ENCODE results near the gene ECT2. TPM values are rescaled to one million over a fixed set of nuclear protein-coding genes. Genes with fewer than 3 reads are reported as not detected.

The ECT2 gene
- total and polyA plus RNA-seq, 8 donors = 1.2 to 28.1 (median 9.2) TPM

GRCh38 chr3:172844428-172844827 is 93.9 kb downstream of the ECT2 start:
- intact Hi-C loops (cut with DNase I; ENCODE audit: low total_unique reads) = no loop called here
- H3K36me3 ChIP-seq = no peaks in the 10 kb centered on the region
- no peaks in the 10 kb centered on the region for H3K9me3 ChIP-seq
- H3K4me1 ChIP-seq = peaks cover 0 to 16% (median 0%) of the 10 kb centered on the region in 4 donors
- 79 to 89% (median 88%) methylated on average over 4 of the region's 4 CpGs for WGBS, 5 donors
- no peak overlapping the region for H3K27ac ChIP-seq
- H3K4me3 ChIP-seq = no peak overlapping the region
- no peak for TF ChIP-seq EP300 (IDR thresholded peaks at IDR 0.05)
- no peak for TF ChIP-seq CTCF (IDR thresholded peaks at IDR 0.05)
- TF ChIP-seq POLR2A (IDR thresholded peaks at IDR 0.05) = no peak
- TF ChIP-seq POLR2AphosphoS5 (IDR thresholded peaks at IDR 0.05) = no peak
- H3K27me3 ChIP-seq = no peaks in the 10 kb centered on the region
- no peak for DNase-seq

GRCh38 chr3:172846103-172846561 is 95.6 kb downstream of the ECT2 start:
- intact Hi-C loops (cut with DNase I; ENCODE audit: low total_unique reads) = no loop called here
- no peak overlapping the region for H3K4me3 ChIP-seq
- 68 to 87% (median 72%) methylated on average over 4 of the region's 4 CpGs for WGBS, 5 donors

GRCh38 chr3:172846706-172847105 is 96.2 kb downstream of the ECT2 start:
- Histone ChIP-seq H3K9me3 (no peaks in the 10 kb centered on the region), H3K27me3 (no peaks in the 10 kb centered on the region), H3K27ac (no peak overlapping the region), H3K4me1 (peaks cover 0 to 10% (median 0%) of the 10 kb centered on the region in 4 donors), H3K36me3 (no peaks in the 10 kb centered on the region), H3K4me3 (no peak overlapping the region)
- WGBS, 5 donors = 78 to 96% (median 87%) methylated on average over 2 of the region's 2 CpGs
- intact Hi-C loops (cut with DNase I; ENCODE audit: low total_unique reads) = no loop called here
- TF ChIP-seq CTCF (IDR thresholded peaks at IDR 0.05) (no peak), POLR2A (IDR thresholded peaks at IDR 0.05) (no peak), EP300 (IDR thresholded peaks at IDR 0.05) (no peak), POLR2AphosphoS5 (IDR thresholded peaks at IDR 0.05) (no peak)
- no peak for DNase-seq

More at GRCh38 chr3:172846103-172846561, 95.6 kb downstream of the ECT2 start:
- no peaks in the 10 kb centered on the region for H3K36me3 ChIP-seq
- no peak for DNase-seq
- H3K27me3 ChIP-seq = no peaks in the 10 kb centered on the region
- peaks cover 0 to 10% (median 0%) of the 10 kb centered on the region in 4 donors for H3K4me1 ChIP-seq
- H3K27ac ChIP-seq = no peak overlapping the region
- no peaks in the 10 kb centered on the region for H3K9me3 ChIP-seq
- TF ChIP-seq POLR2AphosphoS5 (IDR thresholded peaks at IDR 0.05) (no peak), POLR2A (IDR thresholded peaks at IDR 0.05) (no peak), CTCF (IDR thresholded peaks at IDR 0.05) (no peak), EP300 (IDR thresholded peaks at IDR 0.05) (no peak)

GRCh38 chr3:172847292-172847691 is 96.8 kb downstream of the ECT2 start:
- DNase-seq = no peak
- TF ChIP-seq POLR2A (IDR thresholded peaks at IDR 0.05) = no peak
- Histone ChIP-seq H3K27ac (no peak overlapping the region), H3K27me3 (no peaks in the 10 kb centered on the region), H3K9me3 (no peaks in the 10 kb centered on the region), H3K36me3 (no peaks in the 10 kb centered on the region), H3K4me3 (no peak overlapping the region), H3K4me1 (peaks cover 0 to 10% (median 0%) of the 10 kb centered on the region in 4 donors)
- intact Hi-C loops (cut with DNase I; ENCODE audit: low total_unique reads) = no loop called here

GRCh38 chr3:172848910-172849309 is 98.4 kb downstream of the ECT2 start:
- 40 to 59% (median 43%) methylated on average over 1 of the region's 1 CpG for WGBS, 5 donors
- TF ChIP-seq POLR2AphosphoS5 (IDR thresholded peaks at IDR 0.05) = no peak
- TF ChIP-seq CTCF (IDR thresholded peaks at IDR 0.05) = no peak
- no peak for TF ChIP-seq EP300 (IDR thresholded peaks at IDR 0.05)
- TF ChIP-seq POLR2A (IDR thresholded peaks at IDR 0.05) = no peak
- intact Hi-C loops (cut with DNase I; ENCODE audit: low total_unique reads) = no loop called here
- no peak for DNase-seq
- Histone ChIP-seq H3K4me1 (peaks cover 0 to 15% (median 0%) of the 10 kb centered on the region in 4 donors), H3K27ac (no peak overlapping the region), H3K9me3 (no peaks in the 10 kb centered on the region), H3K36me3 (no peaks in the 10 kb centered on the region), H3K27me3 (no peaks in the 10 kb centered on the region), H3K4me3 (no peak overlapping the region)
